Gastrocnemius medialis (tissue), 4 donors: ENCODE data around the gene CHAF1B. TPM values are rescaled to one million over a fixed set of nuclear protein-coding genes. Genes with fewer than 3 reads are reported as not detected.

Source experiments
- ATAC-seq, 2 donors: fragments of 150-250 bp; one replicate each; pipeline ENCODE4 v1.9.1; 2016
- DNase-seq, 2 donors: peaks; one replicate each; pipeline ENCODE4 v3.0.0-alpha.2; 2019
- H3K27ac ChIP-seq, 4 donors: fragments of 200-600 bp; sonication (generic); 1 replicate in 1 of 4; 2 replicates in 3 of 4; pipeline ENCODE4 v1.5.1; 2016 to 2018; ENCODE audit warnings: mild to moderate bottlenecking in 2 of 4, moderate library complexity in 1 of 4
- H3K27me3 ChIP-seq, 3 donors: fragments of 200-600 bp; sonication (generic) in 2 of 3; 1 replicate in 1 of 3; 2 replicates in 2 of 3; pipeline versions ENCODE4 v1.5.1 to v1.6.0; 2016 to 2019; ENCODE audit warnings: mild to moderate bottlenecking in 1 of 3, moderate library complexity in 1 of 3
- H3K36me3 ChIP-seq, 2 donors: fragments of 200-600 bp; sonication (generic) in 1 of 2; one replicate each; pipeline ENCODE4 v1.5.1; 2017 to 2018
- H3K4me1 ChIP-seq, 2 donors: fragments of 200-600 bp; sonication (generic) in 1 of 2; one replicate each; pipeline ENCODE4 v1.5.1; 2016 to 2017; ENCODE audit warnings: mild to moderate bottlenecking in 2 of 2
- H3K4me3 ChIP-seq, 4 donors: fragments of 200-600 bp; sonication (generic) in 3 of 4; 1 replicate in 1 of 4; 2 replicates in 3 of 4; pipeline ENCODE4 v1.5.1; 2016 to 2019; ENCODE audit warnings: mild to moderate bottlenecking in 2 of 4
- H3K9me3 ChIP-seq, 3 donors: fragments of 200-600 bp; sonication (generic) in 2 of 3; 1 replicate in 1 of 3; 2 replicates in 2 of 3; pipeline ENCODE4 v1.5.1; 2016 to 2019
- POLR2A ChIP-seq, 2 donors: fragments of 450-650 bp; IDR thresholded peaks; one replicate each; pipeline ENCODE4 v1.6.1; 2017; ENCODE audit warnings: antibody characterized with exemption in 2 of 2, mild to moderate bottlenecking in 2 of 2, moderate library complexity in 2 of 2
- in situ Hi-C, 4 donors: fragments of 200-750 bp; cut with MboI; loops; one replicate each; pipeline versions ENCODE4 v1.15.0 to v1.8.0; 2017; ENCODE audit warnings: low sequenced_read_pairs in 4 of 4
- intact Hi-C: fragments of 100-400 bp; cut with DNase I; formaldehyde crosslinking; loops from one replicate; pipeline ENCODE4 v1.15.1; 2023; ENCODE audit warnings: low total_unique reads
- total RNA-seq, 4 donors: library from RNA; depleted of rRNA; stranded (reverse); fragments of >200 nt; gene quantifications; one replicate each; pipeline versions ENCODE4 v1.1.0 to v1.2.3, GENCODE V29; 2016
- TF ChIP-seq, protein P1 (sequence below), 5 experiments: fragments of 450-650 bp in 3 of 5; fragments of 200-600 bp in 2 of 5; sonication (generic) in 2 of 5; IDR thresholded peaks in 4 of 5; conservative IDR thresholded peaks in 1 of 5; 1 replicate in 4 of 5; 2 replicates in 1 of 5; pipeline ENCODE4 v1.5.1; 2016 to 2019; ENCODE audit warnings: antibody characterized with exemption in 5 of 5, mild to moderate bottlenecking in 3 of 5, moderate library complexity in 3 of 5

CHAF1B gene
- total RNA-seq, 4 donors from 2014 or later, result 2.5 to 20.2 (median 7.4) TPM

- ATAC-seq (no peak), DNase-seq (no peak)
- H3K9me3 ChIP-seq, result no peaks in the 10 kb centered on the region
- H3K27me3 ChIP-seq, result no peaks in the 10 kb centered on the region
- H3K27ac ChIP-seq, result no peak overlapping the region
- intact Hi-C loops, result no loop called here
- no peak overlapping the region for H3K4me3 ChIP-seq
- H3K36me3 ChIP-seq, result peaks cover 9 to 75% of the 10 kb centered on the region in 2 donors
- TF ChIP-seq POLR2A (IDR thresholded peaks at IDR 0.05), result no peak
- in situ Hi-C loops, result no loop called here
- H3K4me1 ChIP-seq, result no peaks in the 10 kb centered on the region
Observed at GRCh38 chr21:36354918-36355680, 30.1 kb upstream of the CHAF1B start.

- ATAC-seq (no peak), DNase-seq (no peak)
- H3K4me1 ChIP-seq, result no peaks in the 10 kb centered on the region
- no peaks in the 10 kb centered on the region for H3K27me3 ChIP-seq
- H3K4me3 ChIP-seq, result no peak overlapping the region
- in situ Hi-C loops (no loop called here), intact Hi-C loops (no loop called here)
- no peaks in the 10 kb centered on the region for H3K9me3 ChIP-seq
- no peak overlapping the region for H3K27ac ChIP-seq
- H3K36me3 ChIP-seq, result peaks cover 14 to 79% of the 10 kb centered on the region in 2 donors
- TF ChIP-seq POLR2A (IDR thresholded peaks at IDR 0.05), result no peak
- TF ChIP-seq, protein P1, sequence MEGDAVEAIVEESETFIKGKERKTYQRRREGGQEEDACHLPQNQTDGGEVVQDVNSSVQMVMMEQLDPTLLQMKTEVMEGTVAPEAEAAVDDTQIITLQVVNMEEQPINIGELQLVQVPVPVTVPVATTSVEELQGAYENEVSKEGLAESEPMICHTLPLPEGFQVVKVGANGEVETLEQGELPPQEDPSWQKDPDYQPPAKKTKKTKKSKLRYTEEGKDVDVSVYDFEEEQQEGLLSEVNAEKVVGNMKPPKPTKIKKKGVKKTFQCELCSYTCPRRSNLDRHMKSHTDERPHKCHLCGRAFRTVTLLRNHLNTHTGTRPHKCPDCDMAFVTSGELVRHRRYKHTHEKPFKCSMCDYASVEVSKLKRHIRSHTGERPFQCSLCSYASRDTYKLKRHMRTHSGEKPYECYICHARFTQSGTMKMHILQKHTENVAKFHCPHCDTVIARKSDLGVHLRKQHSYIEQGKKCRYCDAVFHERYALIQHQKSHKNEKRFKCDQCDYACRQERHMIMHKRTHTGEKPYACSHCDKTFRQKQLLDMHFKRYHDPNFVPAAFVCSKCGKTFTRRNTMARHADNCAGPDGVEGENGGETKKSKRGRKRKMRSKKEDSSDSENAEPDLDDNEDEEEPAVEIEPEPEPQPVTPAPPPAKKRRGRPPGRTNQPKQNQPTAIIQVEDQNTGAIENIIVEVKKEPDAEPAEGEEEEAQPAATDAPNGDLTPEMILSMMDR (IDR thresholded peaks at IDR 0.05 in 4 of 5, conservative IDR thresholded peaks at IDR 0.05 in 1 of 5), result no peak
Observed at GRCh38 chr21:36355868-36356267, 29.3 kb upstream of the CHAF1B start.

DNA sequence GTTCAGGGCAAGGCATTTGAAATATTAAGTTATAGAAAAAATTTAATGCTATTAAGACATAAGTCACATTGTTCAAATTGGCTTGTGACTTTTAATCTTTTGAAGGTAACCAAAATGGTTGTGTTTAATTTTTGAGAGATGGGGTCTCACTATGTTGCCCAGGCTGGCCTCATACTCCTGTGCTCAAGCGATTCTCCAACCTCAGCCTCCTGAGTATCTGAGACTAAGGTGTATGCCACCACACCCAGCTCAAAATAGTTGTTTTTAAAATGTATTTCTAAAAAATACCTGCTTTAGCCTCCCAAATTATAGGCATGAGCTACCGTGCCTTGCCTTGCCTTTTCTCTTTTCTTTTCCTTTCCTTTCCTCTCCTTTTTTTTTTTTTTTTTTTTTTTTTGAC is 26.0 kb upstream of the CHAF1B start:
- Histone ChIP-seq H3K4me3 (no peak overlapping the region), H3K9me3 (no peaks in the 10 kb centered on the region), H3K4me1 (no peaks in the 10 kb centered on the region), H3K36me3 (peaks cover 14 to 93% of the 10 kb centered on the region in 2 donors), H3K27ac (no peak overlapping the region), H3K27me3 (no peaks in the 10 kb centered on the region)
- in situ Hi-C loops, result no loop called here
- TF ChIP-seq POLR2A (IDR thresholded peaks at IDR 0.05), result no peak
- TF ChIP-seq, protein P1 (IDR thresholded peaks at IDR 0.05 in 4 of 5, conservative IDR thresholded peaks at IDR 0.05 in 1 of 5), result no peak
- no peak for DNase-seq
- ATAC-seq, result no peak
- intact Hi-C loops, result no loop called here

GRCh38 chr21:36369064-36369685 is 16.0 kb upstream of the CHAF1B start:
- Histone ChIP-seq H3K4me3 (no peak overlapping the region), H3K9me3 (no peaks in the 10 kb centered on the region), H3K4me1 (no peaks in the 10 kb centered on the region), H3K27me3 (no peaks in the 10 kb centered on the region), H3K36me3 (peaks cover 5 to 93% of the 10 kb centered on the region in 2 donors), H3K27ac (no peak overlapping the region)
- in situ Hi-C loops (no loop called here), intact Hi-C loops (no loop called here)
- TF ChIP-seq, protein P1 (IDR thresholded peaks at IDR 0.05 in 4 of 5, conservative IDR thresholded peaks at IDR 0.05 in 1 of 5), result no peak
- no peak for TF ChIP-seq POLR2A (IDR thresholded peaks at IDR 0.05)
- ATAC-seq (no peak), DNase-seq (no peak)

GRCh38 chr21:36375994-36376393 is 9.2 kb upstream of the CHAF1B start:
- intact Hi-C loops, result no loop called here
- no peak for ATAC-seq
- peaks cover 5 to 54% of the 10 kb centered on the region in 2 donors for H3K36me3 ChIP-seq

More at GRCh38 chr21:36375994-36376393, 9.2 kb upstream of the CHAF1B start:
- Histone ChIP-seq H3K9me3 (no peaks in the 10 kb centered on the region), H3K4me3 (no peak overlapping the region), H3K27ac (peak overlapping the region; percentile 35 to 94 (median 90)), H3K27me3 (no peaks in the 10 kb centered on the region), H3K4me1 (peaks cover 15 to 16% of the 10 kb centered on the region in 2 donors)
- in situ Hi-C loops, result no loop called here
- no peak for DNase-seq
- TF ChIP-seq POLR2A (IDR thresholded peaks at IDR 0.05), result no peak
- TF ChIP-seq, protein P1 (IDR thresholded peaks at IDR 0.05 in 4 of 5, conservative IDR thresholded peaks at IDR 0.05 in 1 of 5), result no peak
